Endothelial cell of hepatic sinusoid (primary cell): ENCODE results near the gene NOTCH1.

Experiments
- in situ Hi-C: cut with HindIII; loops from 2 replicates; pipeline ENCODE4 v1.10.0; 2017; ENCODE audit warnings: low sequenced_read_pairs

NOTCH1 gene

DNA sequence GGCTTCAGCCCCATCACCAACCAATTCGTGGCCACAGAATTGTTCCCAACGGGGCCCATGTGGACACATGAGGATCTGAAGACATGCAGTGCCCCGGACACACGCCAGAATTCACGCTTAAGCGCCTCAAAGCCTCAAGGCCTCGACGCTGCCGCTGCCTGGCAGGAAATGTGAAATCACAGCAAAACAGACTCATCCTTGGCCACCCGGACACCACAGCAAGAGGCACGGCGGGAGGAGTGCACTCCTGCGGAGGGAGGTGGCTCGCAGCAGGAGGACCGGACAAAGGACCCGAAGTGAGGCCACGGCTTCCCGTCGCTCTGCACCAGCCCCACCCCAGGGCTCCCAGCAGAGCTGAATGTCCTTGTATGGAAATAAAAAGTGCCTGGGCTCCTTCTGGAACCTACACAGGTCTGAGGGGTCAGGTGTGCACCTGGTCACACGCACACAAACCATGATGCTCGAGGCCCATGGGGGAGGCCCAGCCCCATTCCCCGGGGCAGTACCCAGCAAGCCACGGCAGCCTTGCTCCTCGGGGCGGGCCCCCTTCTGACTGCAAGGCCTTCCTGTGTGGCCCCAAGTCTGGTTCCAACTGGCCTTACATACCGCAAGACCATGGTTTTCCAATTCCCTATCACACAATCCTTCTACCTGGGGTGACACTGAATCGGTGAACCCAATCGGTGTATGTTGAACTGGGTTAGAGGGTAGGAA lies 73.1 kb downstream of the NOTCH1 start:
- in situ Hi-C loops: no loop called here

DNA sequence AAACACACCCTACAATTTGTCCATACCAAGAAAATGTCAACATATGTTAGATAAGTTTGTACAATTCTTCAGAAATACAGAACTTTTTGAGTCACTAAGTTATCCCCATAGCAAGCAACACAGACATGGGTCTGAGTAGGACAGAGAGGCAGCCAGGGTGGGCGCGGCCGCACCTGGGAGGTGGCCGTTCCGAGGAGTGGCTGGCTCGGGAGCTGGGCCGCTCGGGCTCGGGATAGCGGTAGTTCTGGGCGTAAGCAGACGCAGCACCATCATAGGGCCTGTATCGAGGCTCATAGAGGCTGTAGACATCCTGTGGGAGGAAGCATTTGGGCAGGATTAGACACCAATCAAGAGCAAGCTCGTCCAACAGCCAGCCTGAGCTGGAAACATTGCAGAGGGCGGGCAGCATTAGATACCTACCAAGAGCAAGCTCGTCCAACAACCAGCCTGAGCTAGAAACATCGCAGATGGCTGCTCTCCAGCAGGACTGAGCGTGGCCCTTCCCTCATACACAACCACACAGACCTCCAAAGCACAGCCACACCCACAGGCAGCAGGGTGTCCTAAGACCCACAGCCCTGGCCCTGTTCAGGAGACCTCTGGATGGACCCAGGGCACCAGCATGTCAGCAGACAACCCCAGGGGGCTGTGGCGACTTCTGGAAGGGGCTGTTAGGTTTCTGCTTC lies 73.9 kb downstream of the NOTCH1 start:
- in situ Hi-C loops: no loop called here

DNA sequence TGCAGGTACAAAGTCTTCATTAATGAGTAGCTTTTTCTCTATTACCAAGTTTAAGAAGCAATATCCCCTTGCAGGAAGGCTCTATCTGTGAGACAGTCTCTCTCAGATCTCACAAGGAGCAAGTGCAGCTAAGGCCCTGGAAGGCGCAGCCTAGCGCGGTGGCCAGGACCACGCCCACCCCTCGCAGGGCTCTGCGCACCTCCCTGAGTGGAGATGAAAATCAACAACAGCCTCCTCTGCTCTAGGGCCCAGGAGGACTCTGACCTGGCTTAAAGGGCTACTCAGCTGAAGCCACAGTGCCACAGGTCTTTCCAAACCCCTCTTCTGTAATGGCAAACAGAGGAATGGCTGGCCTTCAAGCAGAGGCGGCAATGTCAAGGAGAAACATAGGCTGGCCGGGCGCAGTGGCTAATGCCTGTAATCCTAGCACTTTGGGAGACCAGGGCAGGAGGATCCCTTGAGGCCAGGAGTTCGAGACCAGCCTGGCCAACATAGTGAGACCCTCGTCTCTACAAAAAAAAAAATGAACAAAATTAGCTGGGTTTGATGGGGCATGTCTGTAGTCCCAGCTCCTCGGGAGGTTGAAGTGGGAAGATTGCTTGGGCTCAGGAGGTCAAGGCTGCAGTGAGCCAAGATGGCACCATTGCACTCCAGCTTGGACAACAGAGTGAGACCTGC lies 74.9 kb downstream of the NOTCH1 start:
- in situ Hi-C loops: no loop called here

DNA sequence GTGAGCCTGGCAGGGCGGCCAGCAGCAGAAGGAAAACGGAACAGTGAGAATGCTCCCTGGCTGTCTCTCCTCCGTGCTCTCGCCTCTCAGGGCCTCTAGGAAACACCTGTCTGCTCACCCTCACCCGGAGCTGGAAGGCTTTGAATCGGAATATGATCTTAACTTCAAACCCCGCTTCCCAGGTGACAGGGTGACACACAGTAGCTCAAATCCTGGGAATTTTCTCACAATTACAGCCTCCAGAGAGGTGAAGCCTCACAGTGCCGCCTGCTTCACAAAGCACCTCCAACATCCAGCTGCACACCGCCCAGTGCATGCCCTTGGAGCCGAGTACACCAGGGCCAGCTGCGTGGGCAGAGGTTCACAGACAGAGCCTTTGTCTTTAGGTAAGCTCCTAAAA lies 75.5 kb downstream of the NOTCH1 start:
- in situ Hi-C loops: no loop called here

DNA sequence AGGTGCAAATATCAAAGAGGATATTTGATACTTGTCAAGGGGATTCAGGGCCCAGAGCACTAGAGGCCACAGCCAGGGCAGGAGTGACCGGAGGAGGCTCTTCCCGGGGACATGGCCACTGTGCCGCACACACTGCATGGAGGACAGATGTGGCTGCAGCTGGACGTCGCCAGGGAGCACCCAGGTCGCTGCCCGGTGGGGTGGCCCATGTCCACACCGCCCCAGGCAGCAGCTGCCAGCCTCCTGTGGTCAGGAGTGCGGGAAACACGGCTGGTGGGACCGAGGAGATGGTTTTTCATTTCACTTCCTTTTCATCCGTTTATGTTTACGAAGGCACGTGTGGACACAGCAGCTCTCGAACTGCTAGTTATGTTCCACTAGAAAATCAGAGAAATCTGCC lies 78.1 kb downstream of the NOTCH1 start:
- in situ Hi-C loops: no loop called here

DNA sequence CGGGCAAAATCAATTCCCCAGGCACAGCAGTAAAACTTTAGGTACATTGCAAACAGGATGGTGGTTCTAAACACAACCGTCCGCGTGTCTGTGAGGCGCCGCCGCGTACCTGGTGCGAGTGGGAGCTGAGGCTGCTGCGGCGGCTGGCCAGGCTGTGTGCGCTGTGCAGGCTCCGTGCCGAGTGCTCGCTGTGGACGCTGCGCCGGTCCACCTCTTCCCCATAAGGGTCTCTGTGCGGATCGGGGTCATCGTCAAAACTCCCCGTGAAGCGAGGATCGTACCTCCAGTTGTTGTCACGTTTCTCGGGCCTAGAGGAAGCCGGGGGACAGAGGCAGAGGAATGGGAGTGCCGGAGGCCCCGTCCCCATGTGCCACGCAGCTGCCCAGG lies 79.7 kb downstream of the NOTCH1 start:
- in situ Hi-C loops: no loop called here

DNA sequence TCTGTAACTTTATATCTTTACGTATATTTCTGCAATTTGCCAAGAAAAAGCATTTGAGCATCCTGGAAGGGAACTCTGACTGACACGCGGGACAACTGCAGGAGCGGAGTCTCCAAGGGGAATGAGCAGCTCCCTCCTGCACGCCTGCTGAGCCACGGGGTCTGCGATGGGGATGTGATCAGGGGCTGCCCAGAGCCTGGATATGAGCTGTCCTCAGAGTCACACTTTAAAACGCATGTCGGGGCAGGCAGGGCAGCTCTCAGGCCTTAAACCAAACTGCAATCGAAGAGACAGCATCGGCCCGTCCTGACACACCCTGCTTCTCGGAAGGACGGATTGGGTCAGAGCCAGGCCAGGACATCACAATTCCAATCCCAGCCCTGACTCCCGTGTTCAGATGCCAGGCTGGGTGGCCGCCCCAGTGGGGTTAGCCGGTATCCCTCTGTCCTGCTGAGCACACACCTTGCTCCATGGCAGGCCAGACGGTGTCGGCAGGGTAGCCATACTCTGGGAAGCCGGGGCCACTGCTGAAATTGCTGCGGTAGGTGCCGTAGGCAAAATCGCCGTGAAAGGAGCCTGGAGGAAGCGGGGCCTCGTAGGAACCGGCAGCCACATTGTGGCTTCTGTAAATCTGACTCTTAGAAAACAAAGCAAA lies 80.2 kb downstream of the NOTCH1 start:
- in situ Hi-C loops: no loop called here

DNA sequence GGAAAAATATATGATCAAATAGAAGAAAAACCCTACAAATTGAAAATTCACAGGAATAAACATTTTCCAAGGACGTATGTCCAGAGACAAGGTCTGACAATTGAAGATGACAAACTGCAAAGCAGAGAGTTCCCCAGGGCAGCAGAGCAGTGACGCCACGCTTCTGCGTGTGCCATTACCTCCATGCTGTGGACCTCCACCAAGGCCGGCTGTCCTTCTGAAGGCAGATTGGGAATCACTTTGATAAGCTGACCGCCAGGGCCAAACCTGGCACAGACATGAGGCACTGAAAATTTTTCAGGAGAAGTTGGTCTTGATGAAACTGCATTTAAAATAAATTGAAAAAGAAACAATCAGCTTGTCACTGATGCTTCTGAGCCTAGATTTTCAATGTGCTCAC lies 81.6 kb downstream of the NOTCH1 start:
- in situ Hi-C loops: no loop called here

DNA sequence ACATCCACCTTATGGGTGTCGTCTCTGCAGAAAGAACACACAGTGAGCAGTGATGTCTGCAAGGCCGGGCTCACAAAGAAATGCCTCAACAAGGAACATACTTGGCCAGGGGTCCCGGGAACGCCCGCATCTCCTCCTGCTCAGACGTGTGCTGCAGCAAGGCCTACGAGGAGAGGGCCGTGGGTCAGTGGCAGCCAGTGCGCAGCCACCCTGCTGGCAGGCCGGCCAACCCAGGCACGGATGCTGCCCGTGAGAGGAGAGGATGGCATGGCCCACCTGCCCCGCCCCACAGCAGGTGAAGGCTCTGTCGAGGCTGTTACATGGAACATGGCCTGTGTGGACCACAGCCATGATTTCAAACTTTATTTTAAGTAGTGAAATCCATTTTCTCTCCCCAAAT lies 82.3 kb downstream of the NOTCH1 start:
- in situ Hi-C loops: no loop called here

DNA sequence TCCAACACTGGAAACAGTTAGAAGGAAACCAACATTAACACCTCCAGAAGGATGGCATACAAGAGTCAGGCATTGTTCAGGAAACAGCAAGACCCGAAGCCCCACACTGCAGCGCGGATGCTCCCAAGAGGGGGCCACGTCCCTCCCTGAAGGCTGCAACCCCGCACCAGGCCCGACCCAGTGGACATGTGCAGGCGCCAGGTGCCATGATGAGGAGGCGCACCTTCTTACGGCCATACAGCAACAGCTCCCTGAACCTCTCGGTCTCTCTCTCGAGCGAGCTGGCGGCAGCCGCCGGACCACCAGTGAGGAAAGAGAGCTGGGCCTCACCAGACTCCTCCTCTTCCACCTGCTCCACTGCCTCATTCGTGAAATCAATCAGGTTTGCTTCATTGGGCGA lies 83.2 kb downstream of the NOTCH1 start:
- in situ Hi-C loops: no loop called here

DNA sequence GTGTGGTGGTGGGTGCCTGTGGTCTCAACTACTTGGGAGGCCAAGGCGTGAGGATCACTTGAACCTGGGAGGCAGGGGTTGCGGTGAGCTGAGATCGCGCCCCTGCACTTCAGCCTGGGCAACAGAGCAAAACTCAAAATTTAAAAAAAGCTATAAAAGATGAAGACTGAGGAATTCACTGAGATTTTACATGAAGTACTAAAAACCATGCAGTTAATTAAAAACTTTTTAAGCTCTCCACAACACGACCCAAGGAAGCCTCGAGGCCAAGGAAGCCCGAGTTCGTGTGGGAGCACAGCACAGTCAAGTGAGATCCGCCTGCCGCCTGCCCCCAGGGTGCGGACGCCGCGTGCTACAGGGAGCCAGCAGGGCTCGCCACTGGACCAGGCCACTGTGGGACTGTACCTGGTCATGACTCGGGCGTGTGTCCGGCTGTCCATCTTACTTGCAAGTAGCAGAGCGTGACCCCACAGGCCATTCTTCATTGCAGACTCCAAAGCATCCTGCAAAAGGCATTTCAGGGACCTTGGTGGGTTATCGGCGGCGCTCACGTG lies 85.0 kb downstream of the NOTCH1 start:
- in situ Hi-C loops: no loop called here

DNA sequence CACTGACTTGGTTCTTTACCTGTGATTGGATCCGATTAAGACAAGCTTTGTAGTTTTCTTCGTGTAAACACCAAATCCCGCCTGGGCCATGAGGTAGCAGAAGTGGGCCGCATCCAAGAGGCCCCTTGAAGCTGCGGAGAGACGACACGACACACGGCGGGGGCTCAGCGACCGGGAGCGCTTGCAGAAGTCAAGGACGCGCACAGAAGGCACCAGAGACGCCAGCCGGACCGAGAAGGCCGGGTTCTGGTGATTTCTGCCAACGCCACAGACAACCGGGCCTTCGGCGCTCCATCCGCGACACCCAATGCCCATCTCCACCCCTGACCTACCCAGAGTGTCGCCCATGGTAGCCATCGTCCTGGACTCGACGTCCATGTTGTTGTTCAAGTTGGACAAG lies 86.4 kb downstream of the NOTCH1 start:
- in situ Hi-C loops: no loop called here

DNA sequence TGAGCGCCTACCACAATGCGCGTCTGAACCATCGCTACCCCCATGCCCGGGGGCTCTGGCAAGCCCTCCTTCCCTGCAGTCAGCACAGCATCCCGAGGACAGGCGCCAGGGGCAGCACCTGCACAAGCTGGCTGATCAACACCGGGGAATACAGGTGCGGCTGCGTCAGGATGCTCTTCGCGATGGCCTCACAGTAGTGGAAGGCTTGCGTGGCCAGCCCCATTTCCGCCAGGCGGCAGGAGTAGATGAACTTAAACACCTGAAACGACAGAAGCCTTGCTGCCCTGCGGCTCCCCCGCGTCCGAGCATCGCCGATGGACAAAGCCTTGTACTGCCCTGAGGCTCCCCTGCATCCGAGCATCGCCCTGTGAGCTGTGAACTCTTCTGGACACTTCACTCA lies 88.5 kb downstream of the NOTCH1 start:
- in situ Hi-C loops: no loop called here

DNA sequence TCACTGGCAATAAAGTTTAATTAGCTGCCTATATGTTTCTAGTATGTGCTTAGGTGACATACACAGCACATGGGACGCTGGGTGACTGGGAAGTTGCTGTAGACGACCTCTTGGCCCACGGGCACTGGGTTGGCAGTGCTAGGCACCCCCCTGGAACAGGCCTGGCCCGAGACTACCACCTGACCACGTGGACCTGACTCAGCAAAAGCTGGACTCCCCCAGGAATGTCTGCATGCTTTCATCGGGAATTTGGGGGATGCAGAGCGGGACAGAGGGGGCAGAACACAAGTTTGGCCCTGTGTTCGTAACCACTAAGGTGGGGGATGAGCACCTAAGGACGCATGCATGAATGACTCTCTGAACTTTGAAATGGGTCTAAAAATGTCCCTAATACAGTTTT lies 89.6 kb downstream of the NOTCH1 start:
- in situ Hi-C loops: no loop called here

DNA sequence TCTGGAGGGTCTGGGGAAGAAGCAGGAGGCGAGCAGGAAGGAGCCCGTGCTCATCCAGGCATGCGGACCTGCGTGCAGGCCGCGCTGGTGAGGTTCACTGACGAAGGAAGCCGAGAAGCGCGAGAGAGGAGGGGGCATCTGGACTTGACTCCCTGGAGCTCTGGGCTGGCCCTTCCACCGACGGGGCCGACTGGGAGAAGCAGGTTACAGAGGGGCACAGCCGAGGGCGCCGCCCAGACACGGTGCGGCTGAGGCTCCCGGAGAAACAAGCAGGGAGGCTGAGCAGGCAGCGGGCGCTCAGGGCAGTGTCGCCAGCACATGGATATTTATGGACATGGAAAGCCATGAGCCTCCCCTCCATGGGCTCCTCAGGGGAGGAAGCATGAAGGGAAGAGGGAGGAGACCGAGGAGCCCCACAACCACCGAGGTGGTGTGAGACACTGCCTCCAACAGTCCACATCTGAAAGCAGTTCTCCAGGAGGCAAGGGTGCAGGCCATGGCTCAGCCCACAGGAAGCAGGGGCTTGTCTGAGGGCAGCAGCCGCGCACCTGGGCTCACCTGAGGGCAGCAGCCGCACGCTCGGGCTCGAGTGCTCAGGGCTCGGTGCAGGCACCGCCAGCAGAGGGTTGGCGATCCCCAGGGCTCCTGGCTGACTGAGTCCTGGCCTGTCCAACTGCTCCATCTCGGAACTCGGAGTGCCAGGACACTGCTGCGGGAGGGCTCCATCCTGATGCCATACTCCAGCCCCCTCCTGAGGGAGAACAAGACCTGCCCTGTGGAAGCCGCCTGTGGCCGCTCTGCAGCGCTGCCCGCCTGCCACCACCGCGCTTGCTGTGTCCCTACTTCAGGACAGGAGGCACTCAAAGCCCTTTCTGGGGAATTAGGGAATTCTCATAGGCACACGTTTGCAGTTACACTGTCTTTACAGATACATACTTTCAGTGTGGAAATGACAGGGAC lies 90.5 kb downstream of the NOTCH1 start:
- in situ Hi-C loops: no loop called here

DNA sequence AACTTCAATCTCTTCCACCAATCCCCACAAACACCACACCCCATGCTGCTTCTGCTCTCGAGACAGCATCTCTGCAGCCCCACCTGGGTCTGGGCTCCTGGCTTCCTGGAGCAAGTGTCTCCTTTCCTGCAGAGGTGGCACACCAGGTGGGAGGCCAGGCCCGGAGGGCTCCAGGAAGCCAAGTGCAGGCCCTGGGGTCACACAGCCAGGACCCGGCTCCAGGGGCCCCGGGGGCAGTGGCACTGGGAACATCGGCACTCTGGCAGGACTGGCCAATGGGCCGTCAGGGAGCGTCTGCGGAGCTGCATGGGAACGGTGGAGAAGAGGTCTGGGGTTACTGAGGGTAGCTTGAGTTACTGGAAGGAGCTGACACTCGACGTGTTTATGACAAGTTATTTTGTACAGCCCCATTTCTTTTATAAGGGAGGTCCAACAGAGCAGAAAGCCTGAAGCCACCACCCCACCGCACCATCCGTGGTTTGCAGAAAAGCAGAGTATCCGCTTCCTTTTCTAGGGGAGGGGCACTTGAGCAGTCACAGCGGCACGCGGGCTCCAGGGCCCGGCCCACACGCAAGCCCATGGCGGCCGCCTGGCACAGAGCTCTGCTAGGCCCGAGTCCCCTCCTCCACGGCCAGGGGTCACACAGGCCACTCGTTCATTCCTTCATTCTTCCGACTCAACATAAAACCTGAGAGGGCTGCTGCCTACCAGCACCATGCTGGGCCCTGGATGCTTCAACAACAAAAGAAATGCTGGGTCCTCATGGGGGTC lies 91.6 kb downstream of the NOTCH1 start:
- in situ Hi-C loops: no loop called here

DNA sequence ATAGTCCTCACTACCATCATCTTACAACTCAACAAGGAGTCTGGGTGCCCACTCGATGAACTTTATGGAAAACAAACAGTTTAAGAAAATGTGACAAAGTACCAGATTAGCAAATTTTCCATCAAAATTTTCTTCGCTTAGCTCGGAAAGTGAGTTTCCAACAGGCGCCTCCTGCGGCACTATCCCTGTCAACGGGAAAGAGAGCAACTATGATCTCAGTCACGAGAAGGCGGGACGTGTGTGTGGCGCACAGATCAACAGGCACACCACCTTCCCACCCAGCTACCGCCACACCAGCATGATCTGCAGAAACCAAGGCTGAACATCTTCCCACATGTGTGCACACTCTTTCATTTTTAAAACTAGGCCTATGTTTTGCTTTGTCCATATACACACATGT lies 92.5 kb downstream of the NOTCH1 start:
- in situ Hi-C loops: no loop called here

DNA sequence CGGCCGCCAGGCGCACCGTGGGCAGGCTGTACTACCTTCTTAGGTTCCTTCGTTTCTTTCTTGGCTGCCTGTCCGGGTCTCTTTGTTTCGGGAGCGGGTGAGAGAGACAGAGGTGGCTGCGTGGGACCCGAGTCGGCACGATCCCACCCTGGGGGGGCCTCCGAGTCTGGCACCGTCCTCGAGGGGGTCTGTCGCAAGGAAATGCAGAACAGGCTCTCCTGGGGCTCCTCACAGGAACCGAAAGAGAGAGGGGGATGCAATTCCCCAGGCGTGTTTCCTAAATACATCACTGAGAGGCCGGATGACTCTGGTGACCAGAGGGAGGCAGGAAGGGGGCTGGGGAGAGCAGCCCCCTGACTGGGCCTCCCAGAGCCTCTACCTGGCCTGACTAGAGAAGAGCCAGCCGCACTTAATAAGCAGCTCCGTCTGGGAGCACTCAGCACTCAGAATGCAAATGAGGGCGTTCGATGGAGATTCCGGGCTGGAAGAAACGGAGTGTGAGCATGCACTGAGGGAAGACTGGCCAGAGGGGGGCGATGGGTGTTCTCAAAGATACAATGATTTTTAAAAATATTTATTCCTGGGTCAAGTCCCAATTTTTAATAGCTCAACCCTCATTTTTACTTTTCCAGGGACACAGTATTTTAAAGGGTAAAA lies 94.5 kb downstream of the NOTCH1 start:
- in situ Hi-C loops: no loop called here

DNA sequence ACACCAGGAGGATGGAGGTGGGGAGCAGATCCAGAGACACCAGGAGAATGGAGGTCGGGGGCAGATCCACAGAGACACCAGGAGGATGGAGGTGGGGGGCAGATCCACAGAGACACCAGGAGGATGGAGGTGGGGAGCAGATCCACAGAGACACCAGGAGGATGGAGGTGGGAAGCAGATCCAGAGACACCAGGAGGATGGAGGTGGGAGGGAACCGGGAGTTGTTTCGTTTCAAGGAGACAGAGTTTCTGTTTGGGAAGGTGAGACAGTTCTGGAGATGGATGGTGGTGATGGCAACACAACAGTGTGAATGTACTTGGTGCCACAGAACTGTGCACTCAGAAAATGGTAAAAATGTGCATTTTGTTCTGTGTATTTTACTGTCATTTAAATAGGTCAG lies 97.2 kb downstream of the NOTCH1 start:
- in situ Hi-C loops: loop anchor here (5.0 to 10.0 kb wide), 4 partner anchors 39 to 204 kb away; partner anchors contain the start of gene QSOX2
